IMR-90 (cell line): ENCODE data around the gene GADD45GIP1. TPM values are rescaled to one million over a fixed set of nuclear protein-coding genes. Genes with fewer than 3 reads are reported as not detected.

Source experiments
- ATAC-seq: fragments of 200-7000 bp; cut with Tn5 transposase; 2 replicates; pipeline ENCODE4 v1.9.1; 2020; ENCODE audit warnings: low read depth, mild to moderate bottlenecking, moderate library complexity
- BruUV-seq: library from RNA; stranded (reverse); fragments of 400-500 nt; replicated peaks from 2 replicates; lab custom pipeline; 2021; lab: Mats Ljungman, UMichigan
- CTCF ChIA-PET: fragments of 300-600 bp; formaldehyde crosslinking; extraction: SDS; loops from one replicate; lab custom pipeline; 2021; ENCODE audit warnings: antibody characterized with exemption; lab: Yijun Ruan, JAX
- POLR2A ChIA-PET: fragments of 300-600 bp; sonication (Branson Sonifier 250); formaldehyde crosslinking; loops from one replicate; lab custom pipeline; 2022; ENCODE audit warnings: antibody characterized with exemption; ENCODE audit not compliant: unreplicated experiment; lab: Charles Lee
- DNase-seq: peaks from one replicate; pipeline ENCODE4 v3.0.0; 2013
- H2AFZ ChIP-seq: replicated peaks from 2 replicates; pipeline ENCODE3; 2013; ENCODE audit warnings: low read length, mild to moderate bottlenecking; ENCODE audit not compliant: poor library complexity
- H2AK5ac ChIP-seq: 2 replicates; pipeline ENCODE4 v1.6.1; 2013; ENCODE audit warnings: low read depth, low read length, inconsistent platforms
- H2AK9ac ChIP-seq: replicated peaks from 2 replicates; pipeline ENCODE3; 2013; ENCODE audit warnings: mild to moderate bottlenecking, low read depth, low read length, moderate library complexity; ENCODE audit not compliant: poor library complexity
- H2BK120ac ChIP-seq: 2 replicates; pipeline ENCODE4 v1.6.1; 2013; ENCODE audit warnings: low read depth, low read length, inconsistent platforms
- H2BK15ac ChIP-seq: 3 replicates; pipeline ENCODE4 v1.6.1; 2013; ENCODE audit warnings: low read depth, low read length, inconsistent platforms
- H2BK20ac ChIP-seq: 2 replicates; pipeline ENCODE4 v1.6.1; 2013; ENCODE audit warnings: low read depth, mild to moderate bottlenecking, inconsistent platforms, low read length, moderate library complexity
- H2BK5ac ChIP-seq: 2 replicates; pipeline ENCODE4 v1.6.1; 2013; ENCODE audit warnings: mild to moderate bottlenecking, low read depth, low read length, inconsistent platforms; ENCODE audit not compliant: poor library complexity, severe bottlenecking
- H3K14ac ChIP-seq: replicated peaks from 2 replicates; pipeline ENCODE4 v1.6.1; 2013; ENCODE audit warnings: low read depth, low read length, inconsistent platforms
- H3K18ac ChIP-seq: 2 replicates; pipeline ENCODE4 v1.6.1; 2013; ENCODE audit warnings: low read depth, low read length, control low read depth
- H3K23ac ChIP-seq: 2 replicates; pipeline ENCODE4 v1.6.1; 2013; ENCODE audit warnings: low read depth, low read length, inconsistent platforms
- H3K27ac ChIP-seq: 2 replicates; pipeline ENCODE4 v1.5.1; 2013; ENCODE audit warnings: mild to moderate bottlenecking, control low read depth, low read length; ENCODE audit not compliant: insufficient read depth
- H3K27me3 ChIP-seq: 2 replicates; pipeline ENCODE4 v1.6.1; 2013; ENCODE audit warnings: low read length; ENCODE audit not compliant: control insufficient read depth, insufficient read depth
- H3K36me3 ChIP-seq: 2 replicates; pipeline ENCODE4 v1.6.1; 2013; ENCODE audit warnings: low read length, mixed read lengths; ENCODE audit not compliant: control insufficient read depth, insufficient read depth
- H3K4ac ChIP-seq: 2 replicates; pipeline ENCODE4 v1.6.1; 2013; ENCODE audit warnings: low read depth, low read length, inconsistent platforms
- H3K4me1 ChIP-seq: 2 replicates; pipeline ENCODE4 v1.6.1; 2013; ENCODE audit warnings: low read length, mixed read lengths; ENCODE audit not compliant: control insufficient read depth, insufficient read depth
- H3K4me2 ChIP-seq: 2 replicates; pipeline ENCODE4 v1.6.1; 2013; ENCODE audit warnings: low read depth, mild to moderate bottlenecking, control low read depth, low read length, moderate library complexity
- H3K4me3 ChIP-seq: 2 replicates; pipeline ENCODE4 v1.5.1; 2013; ENCODE audit warnings: low read depth, mild to moderate bottlenecking, control low read depth, low read length, moderate library complexity; ENCODE audit not compliant: insufficient read depth
- H3K56ac ChIP-seq: 2 replicates; pipeline ENCODE4 v1.6.1; 2013; ENCODE audit warnings: low read length, inconsistent platforms; ENCODE audit not compliant: insufficient read depth; ENCODE audit errors: extremely low read depth
- H3K79me1 ChIP-seq, 2 experiments: 2 replicates each; pipeline ENCODE4 v1.6.1; 2013; ENCODE audit warnings: low read length in 2 of 2, inconsistent platforms in 1 of 2, low read depth in 1 of 2
- H3K9ac ChIP-seq: 2 replicates; pipeline ENCODE4 v1.6.1; 2013; ENCODE audit warnings: low read depth, low read length, control low read depth
- H3K9me1 ChIP-seq: 2 replicates; pipeline ENCODE4 v1.6.1; 2013; ENCODE audit warnings: low read length, inconsistent platforms; ENCODE audit not compliant: insufficient read depth
- H3K9me3 ChIP-seq: 2 replicates; pipeline ENCODE4 v1.6.1; 2013; ENCODE audit warnings: low read length; ENCODE audit not compliant: control insufficient read depth, insufficient read depth
- H4K20me1 ChIP-seq: 2 replicates; pipeline ENCODE4 v1.6.1; 2013; ENCODE audit warnings: low read length, inconsistent platforms; ENCODE audit not compliant: insufficient read depth
- H4K5ac ChIP-seq: 2 replicates; pipeline ENCODE4 v1.6.1; 2013; ENCODE audit warnings: mild to moderate bottlenecking, low read depth, low read length, control low read depth
- H4K8ac ChIP-seq, 2 experiments: 2 replicates each; pipeline ENCODE4 v1.6.1; 2013; ENCODE audit warnings: low read depth in 2 of 2, low read length in 2 of 2, control low read depth in 1 of 2, inconsistent platforms in 1 of 2
- H4K91ac ChIP-seq: 2 replicates; pipeline ENCODE4 v1.6.1; 2013; ENCODE audit warnings: low read depth, low read length, inconsistent platforms; ENCODE audit not compliant: insufficient read depth
- BHLHE40 ChIP-seq: fragments of 150-350 bp; IDR thresholded peaks from 2 replicates; pipeline ENCODE4 v1.6.1; 2016; ENCODE audit warnings: mild to moderate bottlenecking, low read depth, low read length
- CHD1 ChIP-seq: IDR thresholded peaks from 2 replicates; pipeline ENCODE4 v1.6.1; 2012; ENCODE audit warnings: low read depth, low read length, improper control_type of control experiment
- FOS ChIP-seq: fragments of 150-350 bp; IDR thresholded peaks from 2 replicates; pipeline ENCODE4 v1.6.1; 2016; ENCODE audit warnings: low read depth, low read length
- MAZ ChIP-seq: IDR thresholded peaks from 2 replicates; pipeline ENCODE4 v1.6.1; 2012; ENCODE audit warnings: low read depth, mild to moderate bottlenecking, low read length, improper control_type of control experiment, moderate library complexity, borderline replicate concordance
- MXI1 ChIP-seq: IDR thresholded peaks from 2 replicates; pipeline ENCODE4 v1.6.1; 2012; ENCODE audit warnings: low read depth, mild to moderate bottlenecking, low read length, moderate library complexity, borderline replicate concordance
- POLR2A ChIP-seq: IDR thresholded peaks from 2 replicates; pipeline ENCODE4 v1.6.1; 2012; ENCODE audit warnings: mild to moderate bottlenecking, low read depth, low read length
- RCOR1 ChIP-seq: IDR thresholded peaks from 2 replicates; pipeline ENCODE4 v1.6.1; 2012; ENCODE audit warnings: mild to moderate bottlenecking, low read length, improper control_type of control experiment; ENCODE audit not compliant: insufficient replicate concordance
- RFX5 ChIP-seq: IDR thresholded peaks from 2 replicates; pipeline ENCODE4 v1.8.0; 2012; ENCODE audit warnings: low read depth, mild to moderate bottlenecking, low read length, moderate library complexity
- SMC3 ChIP-seq: fragments of 150-350 bp; IDR thresholded peaks from 2 replicates; pipeline ENCODE4 v1.6.1; 2016; ENCODE audit warnings: low read depth, mild to moderate bottlenecking, antibody characterized with exemption, low read length, moderate library complexity
- WGBS, 2 experiments: methylation state at CpG; one replicate each; pipeline versions ENCODE4 v1.1.5 to v1.1.7; 2013; ENCODE audit warnings: missing lambda C conversion rate in 2 of 2; ENCODE audit not compliant: insufficient read length in 1 of 2; ENCODE audit errors: extremely low coverage in 2 of 2; 5-methylcytosine and 5-hydroxymethylcytosine counted together
- dilution Hi-C: fragments of 300-500 bp; cut with HindIII; formaldehyde crosslinking; loops from one replicate; pipeline ENCODE4 v1.14.3; 2018; ENCODE audit warnings: low sequenced_read_pairs; ENCODE audit not compliant: unreplicated experiment
- in situ Hi-C: fragments of 300-500 bp; cut with MboI; formaldehyde crosslinking; loops from 3 replicates; pipeline ENCODE4 v1.14.3; 2019; ENCODE audit warnings: low sequenced_read_pairs, inconsistent platforms, mixed read lengths
- intact Hi-C: fragments of 100-400 bp; cut with micrococcal nuclease; formaldehyde crosslinking; loops from 2 replicates; pipeline ENCODE4 v1.10.0; 2022
- polyA plus RNA-seq, 3 experiments: library from polyadenylated mRNA; depleted of rRNA; stranded (reverse); fragments of >200 nt; gene quantifications; 2 replicates each; pipeline ENCODE4 v1.2.3, GENCODE V29; 2012; ENCODE audit warnings: low replicate concordance in 1 of 3
- total RNA-seq: library from RNA; depleted of rRNA; stranded (reverse); fragments of >200 nt; gene quantifications from 2 replicates; pipeline ENCODE4 v1.2.3, GENCODE V29; 2012
- TF ChIP-seq, protein P1 (sequence below): fragments of 150-350 bp; IDR thresholded peaks from 2 replicates; pipeline ENCODE4 v1.6.1; 2017; ENCODE audit warnings: mild to moderate bottlenecking, antibody characterized with exemption, low read length, low read depth
- TF ChIP-seq, protein P2 (sequence below): fragments of 150-350 bp; IDR thresholded peaks from 2 replicates; pipeline ENCODE4 v1.6.1; 2016; ENCODE audit warnings: low read depth, mild to moderate bottlenecking, low read length, moderate library complexity, borderline replicate concordance
- TF ChIP-seq, protein P3 (sequence below): conservative IDR thresholded peaks from 2 replicates; pipeline ENCODE4 v1.5.1; 2012; ENCODE audit warnings: mild to moderate bottlenecking, low read depth, low read length, improper control_type of control experiment

GADD45GIP1 gene
- total and polyA plus RNA-seq, 2 of the 4 experiments (the other 2 are of a cell fraction), result 13.3 to 42.4 TPM

DNA sequence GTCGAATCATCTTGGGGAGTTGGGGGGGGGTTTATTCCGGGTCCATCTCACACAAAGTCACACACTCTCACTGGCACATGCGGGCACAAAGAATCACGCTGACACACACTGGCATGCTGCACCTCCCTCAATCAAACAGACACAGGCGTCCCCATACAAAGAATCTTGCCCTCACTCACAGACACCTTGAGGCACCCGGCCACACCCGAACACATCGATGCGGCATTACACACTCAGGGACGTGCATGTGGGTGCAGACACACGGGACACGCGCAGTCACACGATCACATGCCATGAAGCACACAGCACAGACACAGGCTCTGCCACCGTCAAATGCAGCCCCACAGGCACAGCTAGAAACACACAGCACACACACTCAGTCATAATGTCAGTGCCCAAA is 46.1 kb upstream of the GADD45GIP1 start:
- POLR2A ChIA-PET, result no interaction called here
- Histone ChIP-seq H3K56ac (no peak overlapping the region), H2AK5ac (no peak overlapping the region), H2BK20ac (no peak overlapping the region), H2BK15ac (no peak overlapping the region), H3K27me3 (no peaks in the 10 kb centered on the region), H3K79me1 (peaks cover 22 to 81% of the 10 kb centered on the region in 2 experiments), H3K4ac (no peak overlapping the region), H3K18ac (no peak overlapping the region), H4K20me1 (peaks cover 66% of the 10 kb centered on the region), H4K91ac (no peak overlapping the region), H3K9me3 (no peaks in the 10 kb centered on the region), H2AFZ (peak overlapping the region; percentile 1), H3K36me3 (peaks cover 19% of the 10 kb centered on the region), H3K27ac (no peak overlapping the region), H3K4me2 (no peak overlapping the region), H3K14ac (no peak overlapping the region), H3K4me3 (no peak overlapping the region), H3K9ac (no peak overlapping the region), H3K4me1 (peaks cover 13% of the 10 kb centered on the region; the same call in 1 of the 2 replicates), H3K23ac (no peak overlapping the region), H2AK9ac (peak overlapping the region; percentile 5), H4K8ac (no peak overlapping the region), H3K9me1 (peaks cover 17% of the 10 kb centered on the region), H2BK5ac (no peak overlapping the region), H4K5ac (no peak overlapping the region), H2BK120ac (no peak overlapping the region)
- DNase-seq (no peak), ATAC-seq (no peak)
- dilution Hi-C loops, result no loop called here
- in situ Hi-C loops, result no loop called here
- no TSS peak for BruUV-seq
- CTCF ChIA-PET, result interaction anchor here (0.5 kb wide), 1 partner anchor 1075 kb away, joined by 3 read pairs; no protein-coding TSS in a partner anchor
- TF ChIP-seq MXI1 (no peak), CHD1 (no peak), RCOR1 (no peak), RFX5 (no peak), MAZ (no peak), FOS (no peak), SMC3 (no peak), POLR2A (no peak), BHLHE40 (no peak)
- TF ChIP-seq, protein P1, sequence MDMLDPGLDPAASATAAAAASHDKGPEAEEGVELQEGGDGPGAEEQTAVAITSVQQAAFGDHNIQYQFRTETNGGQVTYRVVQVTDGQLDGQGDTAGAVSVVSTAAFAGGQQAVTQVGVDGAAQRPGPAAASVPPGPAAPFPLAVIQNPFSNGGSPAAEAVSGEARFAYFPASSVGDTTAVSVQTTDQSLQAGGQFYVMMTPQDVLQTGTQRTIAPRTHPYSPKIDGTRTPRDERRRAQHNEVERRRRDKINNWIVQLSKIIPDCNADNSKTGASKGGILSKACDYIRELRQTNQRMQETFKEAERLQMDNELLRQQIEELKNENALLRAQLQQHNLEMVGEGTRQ, result no peak
- TF ChIP-seq, protein P2, sequence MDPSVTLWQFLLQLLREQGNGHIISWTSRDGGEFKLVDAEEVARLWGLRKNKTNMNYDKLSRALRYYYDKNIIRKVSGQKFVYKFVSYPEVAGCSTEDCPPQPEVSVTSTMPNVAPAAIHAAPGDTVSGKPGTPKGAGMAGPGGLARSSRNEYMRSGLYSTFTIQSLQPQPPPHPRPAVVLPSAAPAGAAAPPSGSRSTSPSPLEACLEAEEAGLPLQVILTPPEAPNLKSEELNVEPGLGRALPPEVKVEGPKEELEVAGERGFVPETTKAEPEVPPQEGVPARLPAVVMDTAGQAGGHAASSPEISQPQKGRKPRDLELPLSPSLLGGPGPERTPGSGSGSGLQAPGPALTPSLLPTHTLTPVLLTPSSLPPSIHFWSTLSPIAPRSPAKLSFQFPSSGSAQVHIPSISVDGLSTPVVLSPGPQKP, result no peak
- TF ChIP-seq, protein P3, sequence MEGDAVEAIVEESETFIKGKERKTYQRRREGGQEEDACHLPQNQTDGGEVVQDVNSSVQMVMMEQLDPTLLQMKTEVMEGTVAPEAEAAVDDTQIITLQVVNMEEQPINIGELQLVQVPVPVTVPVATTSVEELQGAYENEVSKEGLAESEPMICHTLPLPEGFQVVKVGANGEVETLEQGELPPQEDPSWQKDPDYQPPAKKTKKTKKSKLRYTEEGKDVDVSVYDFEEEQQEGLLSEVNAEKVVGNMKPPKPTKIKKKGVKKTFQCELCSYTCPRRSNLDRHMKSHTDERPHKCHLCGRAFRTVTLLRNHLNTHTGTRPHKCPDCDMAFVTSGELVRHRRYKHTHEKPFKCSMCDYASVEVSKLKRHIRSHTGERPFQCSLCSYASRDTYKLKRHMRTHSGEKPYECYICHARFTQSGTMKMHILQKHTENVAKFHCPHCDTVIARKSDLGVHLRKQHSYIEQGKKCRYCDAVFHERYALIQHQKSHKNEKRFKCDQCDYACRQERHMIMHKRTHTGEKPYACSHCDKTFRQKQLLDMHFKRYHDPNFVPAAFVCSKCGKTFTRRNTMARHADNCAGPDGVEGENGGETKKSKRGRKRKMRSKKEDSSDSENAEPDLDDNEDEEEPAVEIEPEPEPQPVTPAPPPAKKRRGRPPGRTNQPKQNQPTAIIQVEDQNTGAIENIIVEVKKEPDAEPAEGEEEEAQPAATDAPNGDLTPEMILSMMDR, result no peak
- WGBS, 2 experiments, result 87% methylated on average over 9 of the region's 15 CpGs; no CpG with 5 or more reads in 1 of the 2 experiments
- intact Hi-C loops, result no loop called here
